GM12891 (cell line): ENCODE measurements around the gene STARD10.

Source experiments
- POLR2A ChIP-seq: IDR thresholded peaks from 2 replicates; pipeline ENCODE4 v1.6.1; 2011; ENCODE audit warnings: low read depth, low read length, control low read depth
- POLR2AphosphoS5 ChIP-seq: IDR thresholded peaks from 2 replicates; pipeline ENCODE4 v1.6.1; 2011; ENCODE audit warnings: low read depth, low read length, control low read depth
- TAF1 ChIP-seq: IDR thresholded peaks from 2 replicates; pipeline ENCODE4 v1.6.1; 2011; ENCODE audit warnings: low read depth, low read length, control low read depth

GRCh38 chr11:72732329-72732728, 61.5 kb downstream of the STARD10 start:
- no peak for TF ChIP-seq TAF1
- TF ChIP-seq POLR2A: no peak
- no peak for TF ChIP-seq POLR2AphosphoS5
